Activated T-cell treated with anti-CD3 and anti-CD28 coated beads, Interleukin-2, amount 50 U/mL, for 24 hours (primary cell): ENCODE results near the gene ZKSCAN1.
"Not testable (repeated sequence)": the region's sequence is repeated elsewhere in the genome, so short reads cannot be mapped to it uniquely, and the experiment has no call there.

Experiments
- DNase-seq: peaks from one replicate; pipeline ENCODE4 v3.0.0-alpha.2; 2020
- H3K27ac Mint-ChIP-seq: 2 replicates; pipeline ENCODE4 v1.8.0; 2020; ENCODE audit warnings: mild to moderate bottlenecking, mixed read lengths
- H3K27me3 Mint-ChIP-seq: 2 replicates; pipeline ENCODE4 v1.8.0; 2020; ENCODE audit warnings: mixed read lengths
- H3K36me3 Mint-ChIP-seq: 2 replicates; pipeline ENCODE4 v1.8.0; 2020; ENCODE audit warnings: low read depth, mixed read lengths
- H3K4me1 Mint-ChIP-seq: 2 replicates; pipeline ENCODE4 v1.8.0; 2020; ENCODE audit warnings: low read depth, mixed read lengths
- H3K4me3 Mint-ChIP-seq: 2 replicates; pipeline ENCODE4 v1.8.0; 2020; ENCODE audit warnings: mild to moderate bottlenecking, moderate library complexity, mixed read lengths
- H3K9me3 Mint-ChIP-seq: 2 replicates; pipeline ENCODE4 v1.8.0; 2020; ENCODE audit warnings: mixed read lengths

The ZKSCAN1 gene

DNA sequence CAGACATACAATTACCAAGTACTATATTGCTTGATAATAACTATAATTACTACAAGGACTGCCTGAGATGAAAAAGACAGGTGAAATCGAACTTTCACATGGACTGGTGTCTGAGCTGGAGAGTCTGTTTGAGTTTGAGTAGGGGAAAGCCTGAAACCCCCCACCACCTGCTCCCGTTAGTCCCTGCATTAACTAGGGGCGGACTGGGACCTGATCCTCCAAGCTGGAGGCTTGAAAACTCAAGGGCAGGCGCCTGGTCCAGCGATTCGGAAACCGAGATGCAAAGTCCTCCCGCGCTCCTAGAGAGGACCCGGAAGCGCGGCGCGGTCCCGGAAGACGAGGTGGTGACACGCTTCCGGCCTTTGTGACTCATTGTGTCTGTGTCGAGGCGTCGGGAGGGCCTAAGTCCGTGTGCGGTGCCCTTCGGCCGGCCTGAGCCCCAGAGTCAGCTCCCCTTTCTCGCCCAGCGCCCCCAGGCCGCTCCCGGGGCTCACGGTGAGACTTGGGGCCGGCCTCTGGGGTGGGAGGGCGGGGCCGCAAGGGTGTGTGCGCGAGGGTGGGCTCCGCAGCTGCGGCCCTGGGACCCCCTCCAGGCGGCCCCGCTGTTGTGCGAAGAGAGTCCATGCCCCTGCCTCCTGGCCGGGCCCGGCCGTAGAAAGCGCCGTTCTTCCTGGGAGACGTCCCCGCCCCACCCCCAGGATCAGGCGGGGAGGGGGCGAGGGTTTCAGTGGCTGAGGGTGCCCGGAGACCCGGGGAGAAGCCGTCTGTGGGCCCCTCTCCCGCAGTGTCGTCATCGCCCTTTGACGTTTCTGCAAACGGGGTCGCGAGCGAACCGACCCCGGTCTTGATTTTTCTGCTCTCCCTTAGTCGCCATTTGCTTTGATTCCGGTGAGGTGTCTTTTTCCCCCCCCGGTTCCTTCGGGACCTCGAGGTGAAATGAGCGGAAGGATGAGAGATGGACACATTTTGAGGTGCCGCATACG, at the start of gene ZKSCAN1:
Gene ZKSCAN1 (plus strand): TSS at position 365 of the 983 bp plus-strand sequence. CDS start 7,911 bp downstream, outside the sequence.
- Mint-ChIP-seq H3K27ac (peak within 1 kb of the TSS; percentile 97), H3K9me3 (no peaks in the 10 kb centered on the region), H3K4me3 (peak within 1 kb of the TSS; percentile 94), H3K4me1 (peaks cover 58% of the 10 kb centered on the region), H3K36me3 (peaks cover 40% of the 10 kb centered on the region), H3K27me3 (no peaks in the 10 kb centered on the region)
- DNase-seq, result peak; percentile 88

DNA sequence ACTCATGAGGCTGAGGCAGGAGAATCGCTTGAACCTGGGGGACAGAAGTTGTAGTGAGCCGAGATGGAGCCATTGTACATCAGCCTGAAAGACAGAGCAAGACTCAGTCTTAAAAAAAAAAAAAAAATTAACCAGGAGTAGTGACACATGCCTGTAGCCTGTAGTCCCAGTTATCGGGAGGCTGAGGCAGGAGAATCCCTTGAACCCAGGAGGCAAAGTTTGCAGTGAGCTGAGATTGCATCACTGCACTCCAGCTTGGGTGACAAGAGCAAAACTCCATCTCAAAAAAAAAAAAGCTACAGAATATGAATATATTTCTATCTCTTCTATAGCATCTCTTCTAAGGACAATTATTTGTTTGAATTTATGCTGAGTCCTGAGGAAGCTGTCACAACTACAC, 46.1 kb upstream of the ZKSCAN1 start:
- no peaks in the 10 kb centered on the region for H3K4me1 Mint-ChIP-seq
- no peak for DNase-seq
- no peak overlapping the region for H3K27ac Mint-ChIP-seq
- H3K27me3 Mint-ChIP-seq, result peaks cover 31% of the 10 kb centered on the region
- no peaks in the 10 kb centered on the region for H3K36me3 Mint-ChIP-seq
- no peak overlapping the region for H3K4me3 Mint-ChIP-seq
- H3K9me3 Mint-ChIP-seq, result no peaks in the 10 kb centered on the region

DNA sequence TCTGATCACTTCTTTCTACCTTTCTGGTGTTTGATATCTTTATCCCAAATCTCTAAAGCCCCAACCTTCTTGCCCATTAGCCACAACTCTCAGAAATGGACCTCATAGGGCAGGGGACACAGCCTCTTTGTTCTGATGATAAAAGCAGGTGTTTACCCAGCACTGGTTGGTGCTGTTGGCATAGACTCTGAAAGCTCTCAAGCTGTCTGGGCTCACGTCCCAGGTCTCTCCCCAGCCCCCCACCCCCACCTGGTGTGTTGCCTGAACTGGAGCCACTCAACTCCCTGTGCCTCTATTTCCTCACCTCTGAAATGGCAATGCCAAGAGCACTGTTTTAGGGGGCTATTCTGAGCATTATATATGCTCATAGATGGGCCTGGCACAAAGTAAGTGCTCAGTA, 45.6 kb upstream of the ZKSCAN1 start:
- H3K27ac Mint-ChIP-seq, H3K36me3 Mint-ChIP-seq, H3K4me1 Mint-ChIP-seq, H3K9me3 Mint-ChIP-seq, H3K4me3 Mint-ChIP-seq, DNase-seq: not testable (repeated sequence)
- peaks cover 26% of the 10 kb centered on the region for H3K27me3 Mint-ChIP-seq

GRCh38 chr7:99971242-99971641, 44.2 kb upstream of the ZKSCAN1 start:
- DNase-seq, result no peak
- Mint-ChIP-seq H3K27me3 (peaks cover 21% of the 10 kb centered on the region), H3K4me1 (no peaks in the 10 kb centered on the region), H3K27ac (no peak overlapping the region), H3K9me3 (no peaks in the 10 kb centered on the region), H3K4me3 (no peak overlapping the region), H3K36me3 (no peaks in the 10 kb centered on the region)

DNA sequence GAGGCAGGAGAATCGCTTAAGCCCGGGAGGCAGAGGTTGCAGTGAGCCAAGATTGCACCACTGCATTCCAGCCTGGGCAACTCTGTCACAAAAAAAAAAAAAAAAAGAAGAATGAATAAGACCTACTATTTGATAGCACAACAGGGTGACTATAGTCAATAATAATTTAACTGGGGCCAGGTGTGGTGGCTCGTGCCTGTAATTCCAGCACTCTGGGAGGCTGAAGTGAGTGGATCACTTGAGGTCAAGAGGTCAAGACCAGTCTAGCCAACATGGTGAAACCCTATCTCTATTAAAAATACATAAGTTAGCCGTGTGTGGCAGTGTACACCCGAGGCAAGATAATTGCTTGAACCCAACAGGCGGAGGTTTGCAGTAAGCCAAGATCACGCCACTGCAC, 41.6 kb upstream of the ZKSCAN1 start:
- not testable (repeated sequence) for DNase-seq, H3K27me3 Mint-ChIP-seq, H3K4me3 Mint-ChIP-seq, H3K9me3 Mint-ChIP-seq, H3K4me1 Mint-ChIP-seq, H3K36me3 Mint-ChIP-seq, H3K27ac Mint-ChIP-seq

DNA sequence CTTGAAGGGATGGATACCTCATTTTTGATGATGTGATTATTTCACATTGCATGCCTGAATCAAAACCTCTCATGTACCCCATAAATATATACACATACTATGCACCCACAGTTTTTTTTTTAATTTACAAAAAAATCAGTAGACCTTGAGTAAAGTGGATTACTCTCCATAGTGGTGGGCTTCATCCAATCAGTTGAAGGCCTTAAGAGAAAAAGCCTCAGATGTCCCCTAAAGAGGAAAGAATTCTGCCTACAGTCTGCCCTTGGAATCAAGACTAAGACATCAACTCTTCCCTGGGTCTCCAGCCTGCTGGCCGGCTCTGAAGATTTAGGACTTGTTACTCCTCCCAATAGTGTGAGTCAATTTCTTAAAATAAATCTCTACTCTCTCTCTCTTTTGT, 40.7 kb upstream of the ZKSCAN1 start:
- no peaks in the 10 kb centered on the region for H3K4me1 Mint-ChIP-seq
- H3K27me3 Mint-ChIP-seq, result peaks cover 8% of the 10 kb centered on the region
- H3K9me3 Mint-ChIP-seq, result no peaks in the 10 kb centered on the region
- H3K27ac Mint-ChIP-seq, result no peak overlapping the region
- no peak overlapping the region for H3K4me3 Mint-ChIP-seq
- H3K36me3 Mint-ChIP-seq, result no peaks in the 10 kb centered on the region
- no peak for DNase-seq

DNA sequence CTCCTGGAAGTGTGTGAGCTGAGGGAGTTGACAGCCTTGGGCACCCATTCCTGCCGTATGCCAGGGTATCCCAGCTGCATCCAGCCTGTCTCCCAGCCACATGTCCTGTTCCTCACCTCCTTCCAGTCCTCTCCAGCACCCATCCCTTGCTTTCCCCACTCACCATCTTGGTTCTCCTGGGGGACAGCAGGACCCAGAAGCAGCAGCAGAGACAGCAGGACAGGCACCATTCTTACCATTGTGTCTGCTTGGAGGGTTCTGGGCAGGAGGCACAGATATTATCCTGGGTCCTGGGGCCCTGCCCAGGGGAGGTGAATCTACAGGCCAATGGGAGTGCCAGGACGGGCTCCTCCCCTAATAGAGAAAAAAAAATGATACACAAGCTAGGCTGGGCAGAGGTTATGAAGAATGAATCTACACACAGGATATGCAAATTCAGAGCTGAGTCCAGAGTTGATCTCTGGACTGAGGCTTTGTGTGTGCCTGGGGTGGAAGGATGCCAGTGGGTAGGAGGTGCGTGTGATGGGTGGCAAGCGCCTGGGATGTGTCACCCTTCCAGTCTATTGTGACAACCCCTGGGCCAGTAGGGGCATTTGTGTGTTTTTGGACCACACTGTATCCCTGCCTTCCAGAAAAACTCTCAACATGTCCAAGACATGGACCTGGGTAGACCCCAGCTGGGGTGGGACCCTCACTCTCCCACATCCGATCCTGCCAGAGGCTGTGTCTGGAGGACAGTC, 39.4 kb upstream of the ZKSCAN1 start, which contains the start of gene AZGP1:
Gene AZGP1 (minus strand): TSS at position 250 of the 740 bp plus-strand sequence. CDS start 11 bp downstream, at position 239.
- no peak for DNase-seq
- Mint-ChIP-seq H3K36me3 (no peaks in the 10 kb centered on the region), H3K4me3 (no peak within 1 kb of the TSS), H3K4me1 (peaks cover 2% of the 10 kb centered on the region), H3K27me3 (peaks cover 8% of the 10 kb centered on the region), H3K27ac (no peak within 1 kb of the TSS), H3K9me3 (no peaks in the 10 kb centered on the region)

DNA sequence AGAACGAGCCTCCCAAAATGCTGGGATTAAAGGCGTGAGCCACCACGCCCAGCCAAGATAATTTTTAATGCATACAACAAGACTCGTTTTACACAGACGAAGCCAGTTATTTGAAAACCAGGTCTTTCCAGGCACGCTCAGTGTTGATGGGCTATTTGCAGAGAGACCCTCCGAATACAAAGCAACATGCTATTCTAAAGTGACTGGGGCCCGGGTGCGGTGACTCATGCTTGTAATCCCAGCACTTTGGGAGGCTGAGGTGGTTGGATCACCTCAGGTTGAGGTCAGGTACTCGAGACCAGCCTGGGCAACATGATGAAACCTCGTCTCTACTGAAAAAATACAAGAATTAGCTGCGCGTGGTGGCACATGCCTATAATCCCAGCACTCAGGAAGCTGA, 38.8 kb upstream of the ZKSCAN1 start:
- Mint-ChIP-seq H3K27ac (no peak overlapping the region), H3K9me3 (no peaks in the 10 kb centered on the region), H3K4me3 (no peak overlapping the region), H3K4me1 (peaks cover 2% of the 10 kb centered on the region), H3K27me3 (peaks cover 8% of the 10 kb centered on the region), H3K36me3 (no peaks in the 10 kb centered on the region)
- DNase-seq, result no peak

DNA sequence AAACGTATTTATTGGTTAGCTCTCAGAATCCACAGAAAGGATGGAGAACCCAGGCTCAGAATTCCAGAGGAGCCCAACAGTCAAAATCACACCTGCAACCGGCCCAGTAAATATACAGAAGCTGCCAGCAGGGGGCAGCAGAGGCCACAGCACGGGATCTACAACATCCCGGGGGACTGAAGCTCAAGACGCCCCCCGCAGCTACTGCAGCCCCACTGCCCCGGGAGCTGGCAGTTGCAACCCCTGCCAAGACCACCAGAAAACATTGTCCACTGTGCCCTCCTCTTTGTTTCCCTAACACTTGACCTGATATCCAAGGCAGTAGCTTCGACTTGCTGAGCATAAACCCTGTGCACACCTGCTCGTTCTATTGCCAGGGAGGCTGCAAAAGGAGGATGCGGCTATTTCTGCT, 35.6 kb upstream of the ZKSCAN1 start:
- not testable (repeated sequence) for H3K27ac Mint-ChIP-seq, H3K4me1 Mint-ChIP-seq, H3K36me3 Mint-ChIP-seq, H3K4me3 Mint-ChIP-seq, H3K9me3 Mint-ChIP-seq
- DNase-seq, result peak; percentile 77
- H3K27me3 Mint-ChIP-seq, result peaks cover 10% of the 10 kb centered on the region

- H3K4me1 Mint-ChIP-seq, H3K4me3 Mint-ChIP-seq, DNase-seq, H3K9me3 Mint-ChIP-seq, H3K27me3 Mint-ChIP-seq, H3K36me3 Mint-ChIP-seq, H3K27ac Mint-ChIP-seq: not testable (repeated sequence)
These were observed 34.9 kb upstream of the ZKSCAN1 start for GRCh38 chr7:99980448-99980872.

DNA sequence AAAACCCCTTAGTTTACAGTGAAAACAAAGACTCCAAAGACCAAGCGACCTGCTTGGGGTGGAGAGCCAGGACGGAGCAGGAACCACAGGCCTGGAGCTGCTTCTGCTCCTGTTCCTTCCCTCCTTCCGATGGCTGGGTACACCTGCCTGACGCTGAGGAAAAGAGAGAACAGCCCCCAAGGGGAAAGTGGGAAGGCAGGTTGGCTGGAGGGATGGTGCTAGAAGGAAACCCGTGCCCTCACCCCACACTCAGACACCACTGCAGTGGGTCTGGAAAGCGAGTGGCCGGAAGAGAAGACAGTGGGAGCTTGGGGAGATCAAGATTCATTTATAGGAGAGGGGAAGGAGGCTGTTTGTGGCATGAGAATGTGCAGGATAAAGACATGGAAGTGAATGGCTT, 34.3 kb upstream of the ZKSCAN1 start:
- H3K27me3 Mint-ChIP-seq, DNase-seq, H3K9me3 Mint-ChIP-seq, H3K27ac Mint-ChIP-seq, H3K4me3 Mint-ChIP-seq, H3K4me1 Mint-ChIP-seq, H3K36me3 Mint-ChIP-seq: not testable (repeated sequence)

GRCh38 chr7:99984593-99984992, 30.8 kb upstream of the ZKSCAN1 start:
- Mint-ChIP-seq H3K4me1 (peaks cover 2% of the 10 kb centered on the region), H3K27me3 (peaks cover 2% of the 10 kb centered on the region), H3K9me3 (no peaks in the 10 kb centered on the region), H3K36me3 (no peaks in the 10 kb centered on the region), H3K4me3 (no peak overlapping the region), H3K27ac (no peak overlapping the region)
- DNase-seq, result no peak

DNA sequence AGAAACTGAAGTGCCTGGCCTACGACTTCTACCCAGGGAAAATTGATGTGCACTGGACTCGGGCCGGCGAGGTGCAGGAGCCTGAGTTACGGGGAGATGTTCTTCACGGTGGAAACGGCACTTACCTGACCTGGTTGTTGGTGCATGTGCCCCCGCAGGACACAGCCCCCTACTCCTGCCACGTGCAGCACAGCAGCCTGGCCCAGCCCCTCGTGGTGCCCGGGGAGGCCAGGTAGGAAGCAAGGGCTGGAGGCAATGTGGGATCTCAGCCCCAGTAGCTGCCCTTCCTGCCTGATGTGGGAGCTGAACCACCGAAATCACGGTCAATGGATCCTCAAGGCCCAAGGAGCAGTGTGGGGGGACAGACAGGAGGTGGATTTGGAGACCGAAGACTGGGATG, 28.1 kb upstream of the ZKSCAN1 start:
- H3K27ac Mint-ChIP-seq, H3K27me3 Mint-ChIP-seq, DNase-seq, H3K4me3 Mint-ChIP-seq, H3K9me3 Mint-ChIP-seq, H3K4me1 Mint-ChIP-seq, H3K36me3 Mint-ChIP-seq: not testable (repeated sequence)

- Mint-ChIP-seq H3K4me1 (no peaks in the 10 kb centered on the region), H3K27me3 (peaks cover 2% of the 10 kb centered on the region), H3K9me3 (no peaks in the 10 kb centered on the region), H3K27ac (no peak overlapping the region), H3K4me3 (no peak overlapping the region), H3K36me3 (no peaks in the 10 kb centered on the region)
- DNase-seq, result no peak
These were observed 27.6 kb upstream of the ZKSCAN1 start for GRCh38 chr7:99987846-99988245.

DNA sequence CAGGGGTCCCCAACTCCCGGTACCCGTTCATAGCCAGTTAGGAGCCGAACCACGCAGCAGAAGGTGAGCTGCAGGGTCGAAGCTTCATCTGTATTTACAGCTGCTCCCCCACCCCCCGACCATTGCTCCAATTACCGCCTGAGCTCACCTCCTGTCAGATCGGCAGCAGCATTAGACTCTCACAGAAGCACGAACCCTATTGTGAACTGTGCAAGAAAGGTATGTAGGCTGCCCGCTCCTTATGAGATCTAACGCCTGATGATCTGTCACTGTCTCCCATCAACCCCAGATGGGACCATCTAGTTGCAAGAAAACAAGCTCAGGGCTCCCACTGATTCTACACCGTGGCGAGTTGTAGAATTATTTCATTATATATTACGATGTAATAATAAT, 24.9 kb upstream of the ZKSCAN1 start:
- H3K27me3 Mint-ChIP-seq, result no peaks in the 10 kb centered on the region
- H3K27ac Mint-ChIP-seq, result no peak overlapping the region
- no peaks in the 10 kb centered on the region for H3K9me3 Mint-ChIP-seq
- H3K36me3 Mint-ChIP-seq, result no peaks in the 10 kb centered on the region
- no peak for DNase-seq
- H3K4me1 Mint-ChIP-seq, result no peaks in the 10 kb centered on the region
- no peak overlapping the region for H3K4me3 Mint-ChIP-seq
